COLO668 (cell line): ENCODE results near the gene TCEAL4.
"Not testable (repeated sequence)": the region's sequence is repeated elsewhere in the genome, so short reads cannot be mapped to it uniquely, and the experiment has no call there.

Source experiments
- DNase-seq: peaks from one replicate; lab custom pipeline; 2025; ENCODE audit not compliant: unreplicated experiment; lab: John Stamatoyannopoulos, UW

Gene TCEAL4

GRCh38 chrX:103586659-103587058 is 1.3 kb downstream of the TCEAL4 start:
- no peak for DNase-seq

GRCh38 chrX:103592295-103592694 is 7.0 kb downstream of the TCEAL4 start:
- DNase-seq = not testable (repeated sequence)

GRCh38 chrX:103595202-103595601 is 9.9 kb downstream of the TCEAL4 start:
- DNase-seq = not testable (repeated sequence)

- peak; percentile 57 for DNase-seq
Measured at GRCh38 chrX:103607364-103608305, 22.3 kb downstream of the TCEAL4 start, which contains the start of gene TCEAL3. Gene TCEAL3, plus strand, starts transcription at chrX:103607963. Its CDS starts 1,102 bp downstream, at chrX:103609065.

- DNase-seq = peak; percentile 2
Measured at GRCh38 chrX:103608306-103608963, 23.1 kb downstream of the TCEAL4 start.

GRCh38 chrX:103610282-103610681 is 25.0 kb downstream of the TCEAL4 start:
- DNase-seq = no peak

- no peak for DNase-seq
Measured at GRCh38 chrX:103613362-103613890, 28.1 kb downstream of the TCEAL4 start.

GRCh38 chrX:103614999-103615398 is 29.7 kb downstream of the TCEAL4 start:
- DNase-seq = no peak

GRCh38 chrX:103615781-103616371 is 30.6 kb downstream of the TCEAL4 start:
- DNase-seq = no peak

GRCh38 chrX:103616676-103617186 is 31.4 kb downstream of the TCEAL4 start:
- no peak for DNase-seq

GRCh38 chrX:103624111-103624510 is 38.8 kb downstream of the TCEAL4 start:
- DNase-seq = no peak

- DNase-seq = no peak
Measured at GRCh38 chrX:103626855-103627254, 41.5 kb downstream of the TCEAL4 start.

GRCh38 chrX:103628386-103629317 is 43.3 kb downstream of the TCEAL4 start, which contains the start of gene TCEAL1:
Gene TCEAL1, plus strand, starts transcription at chrX:103628975. Its CDS starts 942 bp downstream, at chrX:103629917.
- peak; percentile 77 for DNase-seq

- DNase-seq = peak; percentile 67
Measured at GRCh38 chrX:103629318-103630170, 44.2 kb downstream of the TCEAL4 start.

- DNase-seq = no peak
Measured at GRCh38 chrX:103630171-103630511, 44.8 kb downstream of the TCEAL4 start.

GRCh38 chrX:103631145-103631544 is 45.8 kb downstream of the TCEAL4 start:
- DNase-seq = no peak

GRCh38 chrX:103635436-103635835 is 50.1 kb downstream of the TCEAL4 start:
- DNase-seq = no peak
